Small intestine (tissue), 7 donors: ENCODE results near the gene SPARC. TPM values are rescaled to one million over a fixed set of nuclear protein-coding genes. Genes with fewer than 3 reads are reported as not detected.
A peak's percentile ranks its signal among the peaks of the same experiment; 100 is the strongest.

ENCODE experiments used
- DNase-seq, 2 donors: peaks; one replicate each; pipeline versions ENCODE4 v3.0.0 to v3.0.0-alpha.2; 2013
- FAIRE-seq: peaks from 2 replicates; lab custom pipeline; 2012; peaks lifted over from hg19 to GRCh38; lab: Jason Lieb, UNC
- H3K27ac ChIP-seq, 3 donors: one replicate each; pipeline ENCODE4 v1.5.1; 2013; ENCODE audit warnings: low read length in 2 of 3, mild to moderate bottlenecking in 2 of 3, control low read depth in 1 of 3, inconsistent platforms in 1 of 3, low read depth in 1 of 3, moderate library complexity in 1 of 3
- H3K27me3 ChIP-seq, 3 donors: one replicate each; pipeline ENCODE4 v1.6.1; 2013; ENCODE audit warnings: low read length in 3 of 3, inconsistent platforms in 1 of 3; ENCODE audit not compliant: control insufficient read depth in 3 of 3, insufficient read depth in 3 of 3
- H3K36me3 ChIP-seq, 3 donors: one replicate each; pipeline ENCODE4 v1.6.1; 2013; ENCODE audit warnings: low read length in 3 of 3, inconsistent platforms in 1 of 3, low read depth in 1 of 3, mild to moderate bottlenecking in 1 of 3, moderate library complexity in 1 of 3; ENCODE audit not compliant: control insufficient read depth in 3 of 3, insufficient read depth in 2 of 3
- H3K4me1 ChIP-seq, 3 donors: one replicate each; pipeline ENCODE4 v1.6.1; 2013; ENCODE audit warnings: low read length in 2 of 3, inconsistent platforms in 1 of 3, low read depth in 1 of 3, mild to moderate bottlenecking in 1 of 3, moderate library complexity in 1 of 3; ENCODE audit not compliant: control insufficient read depth in 3 of 3, insufficient read depth in 2 of 3
- H3K4me3 ChIP-seq, 3 donors: one replicate each; pipeline ENCODE4 v1.5.1; 2013; ENCODE audit warnings: low read length in 3 of 3, control low read depth in 1 of 3, inconsistent platforms in 1 of 3, low read depth in 1 of 3, mild to moderate bottlenecking in 1 of 3, moderate library complexity in 1 of 3
- H3K9me3 ChIP-seq, 2 donors: one replicate each; pipeline ENCODE4 v1.6.1; 2013; ENCODE audit warnings: low read depth in 1 of 2, low read length in 1 of 2; ENCODE audit not compliant: control insufficient read depth in 2 of 2, insufficient read depth in 1 of 2
- WGBS, 3 donors: extraction: QIAGEN DNeasy Blood & Tissue Kit; methylation state at CpG; one replicate each; pipeline ENCODE4 v1.1.7; 2013; 5-methylcytosine and 5-hydroxymethylcytosine counted together
- polyA plus RNA-seq, 4 donors: library from polyadenylated mRNA; stranded (reverse) in 3 of 4; unstranded in 1 of 4; fragments of 200-250 nt in 3 of 4; fragments of 120-200 nt in 1 of 4; gene quantifications; one replicate each; pipeline versions ENCODE4 v1.2.1 to v1.2.3, GENCODE V29; 2013
- donor health status: healthy with polysubstance abuse.
- donor health status: control.
- donor health status: control.
- donor health status: Bipolar disorder and iron deficiency.
- donor health status: healthy.

The SPARC gene
- polyA plus RNA-seq, 4 donors = 9.6 to 487 (median 135) TPM

DNA sequence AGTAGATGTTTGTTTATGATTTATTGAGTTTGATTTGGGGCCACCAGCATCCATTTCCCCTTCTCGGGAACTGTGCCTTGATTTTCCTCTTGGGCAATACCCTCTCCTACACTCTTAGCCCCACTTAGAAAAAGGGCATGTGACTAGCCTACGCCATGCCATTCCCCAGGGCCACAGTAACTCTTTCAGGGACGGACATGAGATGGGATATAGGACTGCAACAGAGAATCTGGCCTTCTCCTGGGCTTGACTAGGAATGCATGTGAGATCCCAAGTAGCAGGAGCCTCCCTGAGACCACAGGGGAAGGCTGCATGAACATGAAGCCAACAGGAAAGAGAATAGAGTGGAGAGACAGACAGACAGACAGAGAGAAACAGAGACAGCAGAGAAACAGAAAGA, 30.7 kb upstream of the SPARC start:
- FAIRE-seq (no peak), DNase-seq (no peak)
- WGBS, 3 donors = 63 to 74% (median 73%) methylated on average over 3 of the region's 3 CpGs
- no peak overlapping the region for H3K27ac ChIP-seq
- H3K4me1 ChIP-seq = peaks cover 0 to 7% (median 0%) of the 10 kb centered on the region in 3 donors
- H3K4me3 ChIP-seq = no peak overlapping the region
- H3K27me3 ChIP-seq = no peaks in the 10 kb centered on the region
- no peaks in the 10 kb centered on the region for H3K36me3 ChIP-seq
- no peaks in the 10 kb centered on the region for H3K9me3 ChIP-seq

DNA sequence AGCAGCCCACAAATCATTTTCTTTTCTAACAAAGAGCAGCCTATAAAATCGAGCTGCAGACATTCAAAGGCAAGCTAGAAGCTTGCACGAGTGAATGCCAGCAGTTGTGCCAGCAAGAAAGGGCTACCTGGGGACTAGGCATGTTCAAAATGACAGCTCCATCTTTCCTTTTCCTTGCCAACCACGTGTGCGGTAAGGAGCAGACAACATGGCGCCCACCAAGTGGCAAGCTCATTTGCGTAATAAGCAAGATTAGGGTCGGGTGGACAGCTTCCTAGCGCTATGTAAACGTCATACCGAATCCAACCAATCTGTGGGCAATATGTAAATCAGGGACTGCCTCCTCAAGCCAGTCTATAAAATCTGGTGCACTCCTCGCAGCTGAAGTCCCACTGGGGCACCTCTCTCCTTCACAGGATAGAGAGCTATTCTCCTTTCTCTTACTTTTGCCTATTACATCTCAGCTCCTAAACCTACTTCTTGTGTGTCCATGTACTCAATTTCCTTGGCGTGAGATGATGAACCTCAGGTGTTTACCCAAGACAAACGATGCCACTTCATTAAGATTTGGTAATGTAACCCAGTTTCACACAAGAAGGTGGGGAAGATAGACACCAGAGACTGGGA, 22.5 kb upstream of the SPARC start:
- 81 to 90% (median 83%) methylated on average over 13 of the region's 13 CpGs for WGBS, 3 donors
- no peak for FAIRE-seq

DNA sequence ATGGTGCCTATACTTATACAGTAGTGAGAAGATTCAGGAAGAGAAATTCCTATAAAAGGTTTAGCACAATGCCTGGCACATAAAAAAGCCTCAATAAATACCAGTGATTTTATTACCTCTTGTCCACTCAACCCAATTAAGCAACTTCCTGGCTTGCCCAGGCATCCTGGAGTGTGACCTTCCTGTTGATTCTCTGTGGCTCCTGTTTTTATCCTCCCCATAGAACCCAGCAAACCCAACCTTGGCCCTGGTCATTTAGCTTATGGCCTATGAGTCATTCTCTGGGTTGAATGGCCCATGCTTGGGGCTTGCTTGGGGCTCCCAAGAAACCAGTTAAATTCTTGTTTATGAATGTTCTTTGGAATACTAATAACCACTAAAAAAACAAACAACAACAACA, 21.4 kb upstream of the SPARC start:
- no peak overlapping the region for H3K4me3 ChIP-seq
- no peaks in the 10 kb centered on the region for H3K9me3 ChIP-seq
- H3K4me1 ChIP-seq = peaks cover 0 to 16% (median 5%) of the 10 kb centered on the region in 3 donors
- H3K36me3 ChIP-seq = no peaks in the 10 kb centered on the region
- DNase-seq = peak in 1 of 2 donors; percentile 35
- no peaks in the 10 kb centered on the region for H3K27me3 ChIP-seq
- no peak for FAIRE-seq
- H3K27ac ChIP-seq = no peak overlapping the region

More for the DNA sequence above, 22.5 kb upstream of the SPARC start:
- DNase-seq = no peak
- Histone ChIP-seq H3K4me1 (peaks cover 0 to 10% (median 4%) of the 10 kb centered on the region in 3 donors), H3K4me3 (no peak overlapping the region), H3K36me3 (no peaks in the 10 kb centered on the region), H3K9me3 (no peaks in the 10 kb centered on the region), H3K27ac (peak overlapping the region in 1 of 3 donors; percentile 14), H3K27me3 (no peaks in the 10 kb centered on the region)

- Histone ChIP-seq H3K4me3 (no peak overlapping the region), H3K36me3 (no peaks in the 10 kb centered on the region), H3K27me3 (no peaks in the 10 kb centered on the region), H3K27ac (peak overlapping the region in 1 of 3 donors; percentile 31), H3K9me3 (no peaks in the 10 kb centered on the region), H3K4me1 (peaks cover 0 to 20% (median 8%) of the 10 kb centered on the region in 3 donors)
- no peak for DNase-seq
- FAIRE-seq = no peak
- WGBS, 3 donors = 57 to 72% (median 66%) methylated on average over 2 of the region's 2 CpGs
Measured at GRCh38 chr5:151707567-151707966, 20.9 kb upstream of the SPARC start.

DNA sequence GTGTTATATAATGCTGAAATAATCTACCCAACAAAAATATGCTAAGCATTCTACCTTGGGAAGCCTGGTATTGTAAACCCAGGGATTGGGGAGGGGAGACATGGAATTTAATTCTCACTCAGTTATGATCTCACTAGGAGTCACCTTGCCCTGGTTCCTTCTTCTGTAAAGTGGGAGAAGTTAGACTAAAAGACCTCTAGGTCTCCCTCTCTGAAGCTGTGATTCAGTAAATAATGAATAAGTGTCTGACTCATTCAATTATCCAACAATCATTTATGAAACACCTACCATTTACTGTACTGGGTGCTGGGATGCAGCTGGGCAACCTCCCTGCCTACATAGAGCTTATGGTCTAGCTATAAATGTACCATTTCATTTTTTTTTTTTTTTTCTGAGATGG, 20.2 kb upstream of the SPARC start:
- Histone ChIP-seq H3K27me3 (no peaks in the 10 kb centered on the region), H3K4me1 (peaks cover 0 to 25% (median 8%) of the 10 kb centered on the region in 3 donors), H3K27ac (no peak overlapping the region), H3K36me3 (no peaks in the 10 kb centered on the region), H3K9me3 (no peaks in the 10 kb centered on the region), H3K4me3 (no peak overlapping the region)
- no peak for DNase-seq
- no peak for FAIRE-seq

GRCh38 chr5:151703780-151704179, 17.1 kb upstream of the SPARC start:
- Histone ChIP-seq H3K27ac (peak overlapping the region in 1 of 3 donors; percentile 29), H3K27me3 (no peaks in the 10 kb centered on the region)
- 16 to 54% (median 26%) methylated on average over 1 of the region's 1 CpG for WGBS, 3 donors

GRCh38 chr5:151703227-151703626, 16.5 kb upstream of the SPARC start:
- Histone ChIP-seq H3K4me3 (no peak overlapping the region), H3K27ac (no peak overlapping the region), H3K4me1 (peaks cover 0 to 41% (median 12%) of the 10 kb centered on the region in 3 donors), H3K9me3 (no peaks in the 10 kb centered on the region), H3K36me3 (no peaks in the 10 kb centered on the region), H3K27me3 (no peaks in the 10 kb centered on the region)
- WGBS, 3 donors = 23 to 56% (median 30%) methylated on average over 1 of the region's 1 CpG
- FAIRE-seq (no peak), DNase-seq (no peak)

More at GRCh38 chr5:151703780-151704179, 17.1 kb upstream of the SPARC start:
- no peaks in the 10 kb centered on the region for H3K9me3 ChIP-seq
- no peaks in the 10 kb centered on the region for H3K36me3 ChIP-seq
- FAIRE-seq (peak; percentile 61), DNase-seq (peak in 1 of 2 donors; percentile 13)
- H3K4me1 ChIP-seq = peaks cover 0 to 36% (median 12%) of the 10 kb centered on the region in 3 donors
- no peak overlapping the region for H3K4me3 ChIP-seq

DNA sequence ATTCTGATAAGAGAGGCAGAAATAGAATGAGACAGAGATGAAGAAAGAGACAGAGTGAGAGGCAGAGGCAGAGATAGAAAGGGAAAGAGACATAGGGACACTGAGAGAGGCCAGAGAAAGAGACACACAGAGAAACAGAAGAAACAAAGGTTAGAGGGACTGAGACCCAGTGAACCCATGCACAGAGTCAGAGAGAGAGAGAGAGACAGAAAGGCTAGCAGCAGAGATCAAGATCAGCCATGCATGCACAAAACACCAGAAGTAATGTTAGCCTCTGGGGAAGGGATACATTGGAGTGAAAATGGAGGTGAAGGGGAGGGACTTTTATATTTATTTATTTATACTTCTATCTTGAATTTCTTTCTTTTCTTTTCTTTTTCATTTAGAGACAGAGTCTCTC, 14.1 kb upstream of the SPARC start:
- Histone ChIP-seq H3K4me1 (peaks cover 0 to 49% (median 8%) of the 10 kb centered on the region in 3 donors), H3K4me3 (no peak overlapping the region)
- no peak for FAIRE-seq

DNA sequence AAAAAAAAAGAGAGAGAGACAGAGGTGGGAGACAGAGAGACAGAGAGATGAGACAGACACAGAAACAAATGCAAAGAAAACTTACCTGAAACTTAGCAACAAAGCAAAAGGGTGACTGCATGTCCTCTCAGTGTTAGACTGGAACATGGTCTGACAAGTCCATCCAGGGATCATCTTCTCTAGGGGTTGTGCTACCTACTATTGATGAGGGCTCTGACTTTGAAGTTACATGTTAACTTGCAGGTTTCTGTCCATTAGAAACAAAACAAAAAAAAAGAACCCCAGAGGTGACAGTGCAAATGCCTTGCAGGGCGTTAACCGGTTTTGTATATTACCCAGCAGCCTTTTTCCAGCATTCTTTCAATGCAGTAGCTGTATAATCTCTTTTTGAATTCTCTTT, 13.6 kb upstream of the SPARC start:
- no peaks in the 10 kb centered on the region for H3K36me3 ChIP-seq
- no peak overlapping the region for H3K4me3 ChIP-seq
- H3K9me3 ChIP-seq = no peaks in the 10 kb centered on the region
- H3K27ac ChIP-seq = no peak overlapping the region
- 81 to 94% (median 85%) methylated on average over 2 of the region's 2 CpGs for WGBS, 3 donors
- peaks cover 0 to 52% (median 8%) of the 10 kb centered on the region in 3 donors for H3K4me1 ChIP-seq
- no peaks in the 10 kb centered on the region for H3K27me3 ChIP-seq
- DNase-seq = no peak
- FAIRE-seq = no peak

More for the DNA sequence above, 14.1 kb upstream of the SPARC start:
- Histone ChIP-seq H3K27me3 (no peaks in the 10 kb centered on the region), H3K36me3 (no peaks in the 10 kb centered on the region), H3K27ac (peak overlapping the region in 1 of 3 donors; percentile 40), H3K9me3 (no peaks in the 10 kb centered on the region)
- no peak for DNase-seq
